ENCODE measurements around the gene SPON1. TPM values are rescaled to one million over a fixed set of nuclear protein-coding genes. Genes with fewer than 3 reads are reported as not detected.

SPON1 gene
- total and polyA plus RNA-seq, 2 of the 8 experiments (the other 6 are each of a cell fraction or from before 2014, with no cell fraction given) = 1.5 to 5.4 TPM

DNA sequence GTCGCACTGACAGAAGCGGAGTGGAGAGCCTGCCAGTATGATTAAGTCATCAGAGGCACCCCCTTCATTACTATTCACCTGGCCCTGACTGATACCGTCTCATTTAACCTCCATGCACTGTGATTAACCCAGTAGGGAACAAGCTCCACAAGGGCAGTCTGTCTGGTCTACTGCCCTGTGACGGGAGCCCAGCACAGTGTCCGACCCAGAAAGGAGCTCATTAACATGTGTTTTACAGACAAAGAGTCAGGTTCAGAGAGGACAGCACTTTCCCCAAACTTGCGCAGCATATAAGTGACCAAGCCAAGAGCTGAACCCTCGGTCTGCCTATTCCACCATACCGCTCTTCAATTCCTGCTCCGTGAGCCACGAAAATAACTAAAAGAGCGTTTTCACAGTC is 266.9 kb downstream of the SPON1 start:
- Histone ChIP-seq H2AK5ac (ENCODE audit: low read depth, low read length) (no peak overlapping the region), H3K9me3 (ENCODE audit: insufficient read depth in 2 of 2, low read depth in 1 of 2, low read length in 1 of 2) (peaks cover 0 to 3% of the 10 kb centered on the region in 2 experiments; a peak in 2 of 4 replicates), H3K79me2 (ENCODE audit: control insufficient read depth in 1 of 2, insufficient read depth in 2 of 2, low read length in 2 of 2) (no peaks in the 10 kb centered on the region), H3K36me3 (ENCODE audit: control insufficient read depth in 2 of 4, insufficient read depth in 4 of 4, low read length in 3 of 4) (no peaks in the 10 kb centered on the region), H3K4me2 (ENCODE audit: insufficient read depth in 1 of 2, low read depth in 2 of 2, low read length in 2 of 2) (peak overlapping the region; percentile 49 to 64), H3K9ac (replicated peaks in 1 of 4; ENCODE audit: extremely low read depth in 1 of 4, low read depth in 3 of 4, low read length in 3 of 4) (peak overlapping the region in 1 of 4 experiments; percentile 16; a peak in 1 of 7 replicates), H4K20me1 (replicated peaks in 1 of 2; ENCODE audit: control insufficient read depth in 1 of 2, insufficient read depth in 2 of 2, low read length in 2 of 2) (no peaks in the 10 kb centered on the region), H4K5ac (ENCODE audit: insufficient read length, low read depth, low read length) (no peak overlapping the region), H3K23ac (ENCODE audit: insufficient read length) (no peak overlapping the region), H3K4me3 (ENCODE audit: extremely low read depth in 1 of 4, insufficient read depth in 2 of 4, low read depth in 3 of 4, low read length in 4 of 4) (peak overlapping the region in 2 of 4 experiments; percentile 22 to 48; a peak in 4 of 8 replicates), H3K18ac (ENCODE audit: extremely low read depth, low read length) (peak overlapping the region; percentile 28), H3K27me3 (replicated peaks in 1 of 4; ENCODE audit: control insufficient read depth in 3 of 4, extremely low read depth in 1 of 4, insufficient read depth in 3 of 4, low read length in 3 of 4) (no peaks in the 10 kb centered on the region; a peak in 1 of 7 replicates), H3K79me1 (ENCODE audit: low read depth, low read length) (no peaks in the 10 kb centered on the region), H3K4me1 (replicated peaks in 1 of 4; ENCODE audit: control insufficient read depth in 3 of 4, insufficient read depth in 4 of 4, low read length in 3 of 4) (peaks cover 2 to 22% (median 15%) of the 10 kb centered on the region in 4 experiments), H4K91ac (replicated peaks; ENCODE audit: insufficient read length, low read length) (peak overlapping the region; percentile 20), H2BK15ac (ENCODE audit: low read length) (no peak overlapping the region), H2BK20ac (ENCODE audit: low read length) (peak overlapping the region; percentile 9; the same call in 1 of the 2 replicates), H2BK5ac (ENCODE audit: low read depth, low read length) (peak overlapping the region; percentile 21; the same call in 1 of the 2 replicates), H2BK120ac (replicated peaks; ENCODE audit: low read depth, low read length) (no peak overlapping the region), H3K14ac (ENCODE audit: insufficient read length) (no peak overlapping the region), H3K56ac (replicated peaks; ENCODE audit: insufficient read length, low read depth, low read length) (no peak overlapping the region), H3K4ac (replicated peaks; ENCODE audit: insufficient read length, low read depth, low read length) (no peak overlapping the region), H4K8ac (ENCODE audit: extremely low read depth, insufficient read depth, low read length) (no peak overlapping the region), H3K27ac (ENCODE audit: low read depth, low read length) (0 out of 2 replicates have a peak overlapping the region, but pooled peaks have one; percentile 21), H2BK12ac (ENCODE audit: low read depth, low read length) (peak overlapping the region; percentile 32; the same call in 1 of the 2 replicates), H2AFZ (ENCODE audit: low read length) (peak overlapping the region; percentile 94), H3K23me2 (ENCODE audit: low read depth, low read length) (no peaks in the 10 kb centered on the region)
- peak; percentile 57 for FAIRE-seq
- ChIA-PET POLR2A (ENCODE audit: partially characterized antibody) (interaction anchor here (0.8 to 1.5 kb wide), 2 partner anchors 273 to 460 kb away, joined by 3 read pairs; no protein-coding TSS in a partner anchor), CTCF (ENCODE audit: partially characterized antibody) (interaction anchor here (0.7 to 1.7 kb wide), 11 partner anchors 15 to 694 kb away, joined by 3 to 12 read pairs (median 3); partner anchors contain the start of gene SPON1)
- WGBS, 2 experiments (ENCODE audit: extremely low coverage in 1 of 2, insufficient coverage in 1 of 2, insufficient read length in 1 of 2, insufficient replicate concordance in 2 of 2, low coverage in 1 of 2, low lambda C conversion rate in 2 of 2, missing lambda C conversion rate in 1 of 2) = 30% methylated on average over 11 of the region's 11 CpGs; no CpG with 5 or more reads in 1 of the 2 experiments
- DNase-seq (ENCODE audit: low read depth in 1 of 2, low spot score in 2 of 2) = no peak
- peak; percentile 36 for TF ChIP-seq ASH2L (IDR thresholded peaks at IDR 0.05; ENCODE audit: low read length)
- TF ChIP-seq CREB1 (IDR thresholded peaks at IDR 0.05) = peak; percentile 19; the same call in 1 of the 2 replicates
- TF ChIP-seq, protein P1, sequence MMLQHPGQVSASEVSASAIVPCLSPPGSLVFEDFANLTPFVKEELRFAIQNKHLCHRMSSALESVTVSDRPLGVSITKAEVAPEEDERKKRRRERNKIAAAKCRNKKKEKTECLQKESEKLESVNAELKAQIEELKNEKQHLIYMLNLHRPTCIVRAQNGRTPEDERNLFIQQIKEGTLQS (IDR thresholded peaks at IDR 0.05; ENCODE audit: insufficient read depth, low read depth, low read length) = no peak
- TF ChIP-seq KDM5A (IDR thresholded peaks at IDR 0.05; ENCODE audit: low read length) = no peak
- TF ChIP-seq KDM4A (IDR thresholded peaks at IDR 0.05; ENCODE audit: low read depth, low read length, severe bottlenecking) = peak; percentile 38
